ENCODE data around the gene E2F4.

E2F4 gene

DNA sequence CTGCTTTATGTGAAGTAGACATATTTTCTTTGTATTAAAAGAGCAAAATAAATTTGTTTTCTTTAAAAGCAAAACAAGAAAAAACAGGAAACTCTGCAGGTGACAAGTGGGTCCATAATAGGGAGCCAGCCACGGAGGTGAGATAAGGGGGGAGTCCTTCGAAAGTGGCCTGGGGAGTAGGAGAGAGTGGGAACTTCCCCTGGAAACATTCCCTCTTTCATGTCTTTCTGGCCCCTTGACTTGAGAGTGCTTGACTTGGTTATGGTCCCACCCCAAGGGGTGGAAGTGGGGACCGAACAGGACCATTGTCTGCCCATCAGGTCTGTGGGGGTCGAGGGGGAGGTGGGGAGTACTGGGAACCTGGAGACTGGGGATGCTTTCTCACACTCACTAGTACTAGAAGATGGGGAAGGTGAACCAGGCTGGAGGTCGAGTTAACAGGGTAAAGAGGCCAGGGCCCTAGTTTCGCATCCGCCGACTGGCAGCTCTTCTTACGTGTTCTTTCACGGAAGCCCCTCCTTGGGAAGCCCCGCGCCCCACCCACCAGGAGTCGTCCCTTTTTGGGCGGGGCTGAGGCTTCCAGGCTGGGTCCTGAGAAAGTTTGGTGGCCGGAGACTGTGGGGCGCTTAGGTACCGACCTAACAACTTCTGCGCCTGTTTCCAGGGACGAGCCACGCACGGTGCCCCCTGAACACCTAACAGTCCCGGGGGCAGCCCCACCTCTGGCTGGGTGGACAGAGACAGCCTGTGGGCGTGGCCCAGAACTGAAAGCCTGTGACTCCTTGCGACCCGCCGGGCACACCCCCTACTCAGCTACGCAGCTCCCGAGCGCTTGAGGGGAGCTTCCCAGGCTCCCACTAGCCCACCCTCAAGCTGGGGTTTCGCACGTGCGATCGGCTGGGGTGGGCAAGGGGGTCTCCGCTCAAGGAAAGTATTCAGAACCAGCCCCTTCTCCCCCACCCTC lies 33.0 kb upstream of the E2F4 start:
- H3K9me3 ChIP-seq (replicated peaks in 1 of 2; ENCODE audit: control insufficient read depth in 2 of 2, insufficient read depth in 1 of 2, low read depth in 1 of 2, low read length in 2 of 2), result peaks cover 0 to 8% of the 10 kb centered on the region in 2 donors
- H3K18ac ChIP-seq (ENCODE audit: low read length), result peak overlapping the region; percentile 74
- H3K4me1 ChIP-seq (ENCODE audit: control insufficient read depth in 2 of 2, insufficient read depth in 1 of 2, low read depth in 1 of 2, low read length in 2 of 2), result peaks cover 11 to 14% of the 10 kb centered on the region in 2 donors
- no peak overlapping the region for H4K91ac ChIP-seq (ENCODE audit: low read depth, low read length, poor library complexity)
- WGBS, 2 donors (ENCODE audit: extremely low coverage in 2 of 2, insufficient read length in 2 of 2, insufficient replicate concordance in 1 of 2), result no CpG with 5 or more reads among the region's 34 CpGs
- H2AFZ ChIP-seq (ENCODE audit: low read length), result peak overlapping the region; percentile 98
- no peak overlapping the region for H3K4ac ChIP-seq (ENCODE audit: low read length)
- peak overlapping the region; percentile 51 to 73 for H3K4me3 ChIP-seq (ENCODE audit: low read length in 2 of 2)
- no peak overlapping the region for H2BK5ac ChIP-seq (ENCODE audit: low read length)
- peaks cover 75 to 100% (median 99%) of the 10 kb centered on the region in 3 experiments for H3K27me3 ChIP-seq (ENCODE audit: control insufficient read depth in 3 of 3, insufficient read depth in 3 of 3, low read depth in 1 of 3, low read length in 3 of 3)
- H4K8ac ChIP-seq (ENCODE audit: low read depth, low read length), result no peak overlapping the region
- H2BK12ac ChIP-seq (ENCODE audit: low read length), result no peak overlapping the region
- H2AK5ac ChIP-seq (ENCODE audit: low read depth, low read length), result no peak overlapping the region
- no peak overlapping the region for H3K9ac ChIP-seq (ENCODE audit: low read depth, low read length, poor library complexity)
- no peaks in the 10 kb centered on the region for H3K36me3 ChIP-seq (replicated peaks in 1 of 2; ENCODE audit: control insufficient read depth in 2 of 2, insufficient read depth in 2 of 2, low read length in 2 of 2)
- H3K23ac ChIP-seq (ENCODE audit: low read depth, low read length, poor library complexity), result peak overlapping the region; percentile 22
- no peak overlapping the region for H3K27ac ChIP-seq (replicated peaks; ENCODE audit: low read length)
- no peak for DNase-seq (ENCODE audit: low spot score)
- H3K79me1 ChIP-seq (ENCODE audit: low read depth, low read length), result peaks cover 6% of the 10 kb centered on the region
- no peak overlapping the region for H3K14ac ChIP-seq (ENCODE audit: low read length)
- no peak overlapping the region for H2BK15ac ChIP-seq (ENCODE audit: low read length)
- no peak overlapping the region for H2BK120ac ChIP-seq (ENCODE audit: low read depth, low read length)
- H3K4me2 ChIP-seq (ENCODE audit: insufficient read depth, low read length, poor library complexity, severe bottlenecking), result peak overlapping the region; percentile 82

DNA sequence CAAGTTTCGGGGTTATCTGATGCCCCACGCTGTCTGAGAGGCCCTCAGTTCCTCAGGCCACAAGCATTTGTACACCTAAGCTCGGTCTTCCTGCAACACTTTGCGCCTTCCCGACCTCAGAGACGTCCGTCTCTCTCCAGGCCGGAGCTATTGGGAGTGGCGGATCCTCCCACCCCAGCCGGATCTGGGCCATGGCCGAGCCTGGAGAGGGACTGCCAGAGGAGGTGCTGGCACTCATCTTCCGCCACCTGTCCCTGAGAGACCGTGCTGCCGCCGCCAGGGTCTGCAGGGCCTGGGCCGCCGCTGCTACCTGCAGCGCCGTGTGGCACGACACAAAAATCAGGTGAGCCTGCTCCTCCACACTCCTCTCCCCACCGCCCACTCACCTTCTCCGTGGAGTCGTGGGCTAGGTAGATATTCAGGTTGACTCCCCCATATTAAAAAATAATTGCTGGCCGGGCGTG lies 30.3 kb upstream of the E2F4 start:
- peaks cover 79 to 100% (median 99%) of the 10 kb centered on the region in 3 experiments for H3K27me3 ChIP-seq (ENCODE audit: control insufficient read depth in 3 of 3, insufficient read depth in 3 of 3, low read depth in 1 of 3, low read length in 3 of 3)

DNA sequence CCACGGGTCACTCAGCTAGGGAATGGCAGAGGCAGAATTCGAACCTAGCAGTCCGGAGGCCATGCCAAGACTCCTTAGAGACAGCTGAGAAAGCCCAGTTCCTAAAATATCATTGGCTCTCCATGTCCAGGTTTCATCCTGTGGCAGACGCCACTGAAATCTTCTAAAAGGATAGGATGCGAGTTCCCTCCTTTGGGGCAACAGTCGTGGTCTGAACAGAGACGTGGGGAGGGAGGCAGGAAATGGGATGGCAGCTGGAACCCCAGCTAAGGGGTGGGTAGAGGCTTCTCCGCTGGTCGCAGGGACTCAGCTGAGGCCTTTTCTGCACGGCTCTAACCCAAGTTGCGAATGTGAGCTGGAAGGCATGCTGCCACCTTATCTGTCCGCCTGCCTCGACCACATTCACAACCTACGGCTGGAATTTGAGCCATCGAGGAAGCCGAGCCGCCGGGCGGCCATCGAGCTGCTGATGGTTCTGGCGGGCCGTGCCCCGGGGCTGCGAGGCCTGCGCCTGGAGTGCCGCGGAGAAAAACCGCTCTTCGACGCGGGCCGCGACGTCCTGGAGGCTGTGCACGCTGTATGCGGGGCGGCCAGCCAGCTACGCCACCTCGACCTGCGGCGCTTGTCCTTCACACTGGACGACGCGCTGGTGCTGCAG lies 29.3 kb upstream of the E2F4 start:
- WGBS, 2 donors (ENCODE audit: extremely low coverage in 2 of 2, insufficient read length in 2 of 2, insufficient replicate concordance in 1 of 2), result no CpG with 5 or more reads among the region's 44 CpGs
- Histone ChIP-seq H3K4ac (ENCODE audit: low read length) (no peak overlapping the region), H3K4me3 (ENCODE audit: low read length in 2 of 2) (peak overlapping the region; percentile 47 to 78), H2AK5ac (ENCODE audit: low read depth, low read length) (peak overlapping the region; percentile 44), H3K9ac (ENCODE audit: low read depth, low read length, poor library complexity) (no peak overlapping the region), H4K91ac (ENCODE audit: low read depth, low read length, poor library complexity) (no peak overlapping the region), H3K4me1 (ENCODE audit: control insufficient read depth in 2 of 2, insufficient read depth in 1 of 2, low read depth in 1 of 2, low read length in 2 of 2) (peaks cover 15 to 17% of the 10 kb centered on the region in 2 donors), H2BK12ac (ENCODE audit: low read length) (peak overlapping the region; percentile 81), H3K79me1 (ENCODE audit: low read depth, low read length) (peaks cover 6% of the 10 kb centered on the region), H2BK5ac (ENCODE audit: low read length) (no peak overlapping the region), H3K27me3 (ENCODE audit: control insufficient read depth in 3 of 3, insufficient read depth in 3 of 3, low read depth in 1 of 3, low read length in 3 of 3) (peaks cover 82 to 100% (median 99%) of the 10 kb centered on the region in 3 experiments), H3K4me2 (ENCODE audit: insufficient read depth, low read length, poor library complexity, severe bottlenecking) (peak overlapping the region; percentile 94), H3K27ac (replicated peaks; ENCODE audit: low read length) (no peak overlapping the region), H3K23ac (ENCODE audit: low read depth, low read length, poor library complexity) (peak overlapping the region; percentile 91), H2BK15ac (ENCODE audit: low read length) (peak overlapping the region; percentile 20), H3K18ac (ENCODE audit: low read length) (peak overlapping the region; percentile 92), H3K14ac (ENCODE audit: low read length) (peak overlapping the region; percentile 75), H4K8ac (ENCODE audit: low read depth, low read length) (no peak overlapping the region), H3K36me3 (replicated peaks in 1 of 2; ENCODE audit: control insufficient read depth in 2 of 2, insufficient read depth in 2 of 2, low read length in 2 of 2) (no peaks in the 10 kb centered on the region), H3K9me3 (replicated peaks in 1 of 2; ENCODE audit: control insufficient read depth in 2 of 2, insufficient read depth in 1 of 2, low read depth in 1 of 2, low read length in 2 of 2) (peaks cover 0 to 11% of the 10 kb centered on the region in 2 donors), H2BK120ac (ENCODE audit: low read depth, low read length) (no peak overlapping the region), H2AFZ (ENCODE audit: low read length) (peak overlapping the region; percentile 98)
- DNase-seq (ENCODE audit: low spot score), result no peak

More for the DNA sequence above, 30.3 kb upstream of the E2F4 start:
- Histone ChIP-seq H3K23ac (ENCODE audit: low read depth, low read length, poor library complexity) (peak overlapping the region; percentile 89), H4K8ac (ENCODE audit: low read depth, low read length) (no peak overlapping the region), H3K18ac (ENCODE audit: low read length) (peak overlapping the region; percentile 76), H3K4ac (ENCODE audit: low read length) (no peak overlapping the region), H3K9ac (ENCODE audit: low read depth, low read length, poor library complexity) (no peak overlapping the region), H2AFZ (ENCODE audit: low read length) (no peak overlapping the region), H2BK15ac (ENCODE audit: low read length) (no peak overlapping the region), H4K91ac (ENCODE audit: low read depth, low read length, poor library complexity) (no peak overlapping the region), H3K27ac (replicated peaks; ENCODE audit: low read length) (no peak overlapping the region), H2BK12ac (ENCODE audit: low read length) (peak overlapping the region; percentile 41), H2BK5ac (ENCODE audit: low read length) (peak overlapping the region; percentile 66), H3K4me2 (ENCODE audit: insufficient read depth, low read length, poor library complexity, severe bottlenecking) (no peak overlapping the region), H3K4me1 (ENCODE audit: control insufficient read depth in 2 of 2, insufficient read depth in 1 of 2, low read depth in 1 of 2, low read length in 2 of 2) (peaks cover 15 to 17% of the 10 kb centered on the region in 2 donors), H3K14ac (ENCODE audit: low read length) (no peak overlapping the region), H3K9me3 (replicated peaks in 1 of 2; ENCODE audit: control insufficient read depth in 2 of 2, insufficient read depth in 1 of 2, low read depth in 1 of 2, low read length in 2 of 2) (peaks cover 0 to 11% of the 10 kb centered on the region in 2 donors), H2BK120ac (ENCODE audit: low read depth, low read length) (no peak overlapping the region), H3K36me3 (replicated peaks in 1 of 2; ENCODE audit: control insufficient read depth in 2 of 2, insufficient read depth in 2 of 2, low read length in 2 of 2) (no peaks in the 10 kb centered on the region), H2AK5ac (ENCODE audit: low read depth, low read length) (peak overlapping the region; percentile 97), H3K79me1 (ENCODE audit: low read depth, low read length) (peaks cover 6% of the 10 kb centered on the region), H3K4me3 (ENCODE audit: low read length in 2 of 2) (peak overlapping the region in 1 of 2 donors; percentile 18)
- no CpG with 5 or more reads among the region's 25 CpGs for WGBS, 2 donors (ENCODE audit: extremely low coverage in 2 of 2, insufficient read length in 2 of 2, insufficient replicate concordance in 1 of 2)
- DNase-seq (ENCODE audit: low spot score), result no peak

Data from neuronal stem cell (in vitro differentiated cells).